ENCODE results near the gene CLMP.

GRCh38 chr11:123233975-123234334 lies 38.9 kb upstream of the CLMP start:
- TF ChIP-seq CTCF (IDR thresholded peaks at IDR 0.05), result no peak
- TF ChIP-seq POLR2A (IDR thresholded peaks at IDR 0.05), result no peak

All from body of pancreas (tissue), 4 donors.